22Rv1 (cell line): ENCODE data around the gene ASCC2.

Source experiments
- H3K27ac ChIP-seq: fragments of 450-650 bp; 2 replicates; pipeline ENCODE4 v1.5.1; 2017
- CTCF ChIP-seq: fragments of 450-650 bp; IDR thresholded peaks from 2 replicates; pipeline ENCODE4 v1.5.1; 2017; ENCODE audit warnings: mild to moderate bottlenecking
- ZFX ChIP-seq: fragments of 450-650 bp; IDR thresholded peaks from 2 replicates; pipeline ENCODE4 v1.6.1; 2017; ENCODE audit warnings: antibody characterized with exemption, borderline replicate concordance

ASCC2 gene

DNA sequence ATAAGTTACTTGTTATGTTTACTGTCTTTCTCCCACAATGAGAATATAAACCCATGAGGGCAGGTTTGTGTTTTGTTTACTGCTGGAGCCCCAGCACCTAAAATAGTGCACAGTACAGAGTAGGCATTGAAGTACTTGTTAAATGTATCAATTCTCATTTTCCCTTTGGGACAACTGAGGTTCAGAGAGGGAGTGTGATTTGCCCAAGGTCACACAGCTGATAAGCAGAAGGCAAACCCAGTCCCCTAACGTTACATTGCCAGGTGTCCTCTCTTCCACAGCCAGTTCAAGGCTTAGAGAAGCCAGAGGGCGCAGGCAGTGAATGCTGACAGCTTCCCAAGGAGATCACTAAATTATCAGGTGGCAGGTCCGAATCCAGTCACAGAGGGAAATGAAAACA is 88.0 kb downstream of the ASCC2 start:
- H3K27ac ChIP-seq: no peak overlapping the region
- TF ChIP-seq CTCF: no peak
- no peak for TF ChIP-seq ZFX

DNA sequence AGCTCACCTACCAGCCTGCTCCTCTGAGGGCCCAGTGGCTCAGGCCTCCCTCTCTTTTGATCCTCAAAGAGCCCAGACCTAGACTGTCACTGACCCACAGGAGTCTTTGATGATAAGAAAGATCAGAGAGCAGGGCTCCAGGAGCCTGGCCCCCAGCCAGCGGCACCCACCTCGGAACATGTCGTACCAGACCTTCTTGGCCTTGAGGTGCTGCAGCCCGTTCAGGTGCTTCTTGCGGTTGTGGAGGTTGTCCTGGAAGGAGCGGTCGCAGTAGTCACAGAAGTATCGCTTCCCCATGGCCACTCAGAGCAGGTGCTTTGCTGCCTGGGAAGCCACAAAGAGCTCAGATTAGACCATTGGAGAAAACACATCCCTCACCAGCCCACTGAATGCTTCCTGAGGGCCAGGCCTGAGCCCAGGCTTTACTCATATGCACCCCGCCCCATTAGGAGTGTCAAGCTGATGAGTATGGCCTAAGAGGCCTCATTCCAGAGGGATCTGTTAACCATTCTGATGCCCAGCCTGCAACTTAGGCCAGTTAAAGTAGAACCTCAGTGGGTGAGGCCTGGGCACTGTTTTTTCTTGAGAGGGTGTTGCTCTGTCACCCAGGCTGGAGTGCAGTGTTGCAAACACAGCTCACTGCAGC is 89.7 kb downstream of the ASCC2 start:
- TF ChIP-seq ZFX: no peak
- TF ChIP-seq CTCF: no peak
- no peak overlapping the region for H3K27ac ChIP-seq

DNA sequence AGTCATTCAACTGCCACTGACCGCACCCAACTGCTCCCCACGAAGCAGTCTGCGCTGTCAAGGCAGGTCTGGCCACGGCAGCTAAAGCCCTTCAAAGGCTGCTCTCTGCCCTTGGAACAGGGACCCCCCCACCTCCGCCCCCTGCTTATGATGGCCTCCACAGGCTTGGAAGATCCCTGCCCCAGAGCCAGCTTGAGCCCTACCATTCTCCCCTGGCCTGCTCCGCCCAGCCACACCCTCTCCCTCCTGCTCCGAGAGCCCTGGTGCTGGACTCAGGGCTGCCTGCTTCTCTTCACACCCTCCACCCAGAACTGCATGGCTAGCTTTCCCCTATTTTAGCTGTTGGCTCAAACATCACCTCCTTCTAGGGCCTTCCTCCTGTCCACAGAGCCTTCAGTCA is 90.2 kb downstream of the ASCC2 start:
- TF ChIP-seq ZFX: no peak
- TF ChIP-seq CTCF: no peak
- H3K27ac ChIP-seq: no peak overlapping the region

DNA sequence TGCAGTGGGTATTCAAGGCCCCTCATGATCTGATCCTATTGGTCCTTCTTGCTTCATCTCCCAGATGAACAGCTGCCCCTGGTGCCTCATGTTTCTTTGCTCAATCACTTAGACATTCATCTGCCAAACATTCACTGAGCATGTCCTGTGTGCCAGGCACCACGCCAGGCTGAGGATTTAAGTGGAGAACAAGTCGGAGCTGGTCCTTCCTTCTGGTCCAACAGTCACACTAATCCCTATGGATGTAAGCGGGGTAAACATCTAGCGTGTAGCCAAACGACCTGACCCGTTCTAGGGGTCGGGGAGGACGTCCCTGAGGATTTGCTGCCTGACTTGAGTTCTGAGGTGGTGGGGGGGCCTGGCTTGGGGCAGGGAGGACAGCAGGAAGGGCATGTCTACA is 93.2 kb downstream of the ASCC2 start:
- H3K27ac ChIP-seq: no peak overlapping the region
- no peak for TF ChIP-seq ZFX
- TF ChIP-seq CTCF: no peak

- H3K27ac ChIP-seq: no peak overlapping the region
- TF ChIP-seq ZFX (no peak), CTCF (no peak)
Observed at GRCh38 chr22:29742326-29742725, 95.7 kb downstream of the ASCC2 start.

DNA sequence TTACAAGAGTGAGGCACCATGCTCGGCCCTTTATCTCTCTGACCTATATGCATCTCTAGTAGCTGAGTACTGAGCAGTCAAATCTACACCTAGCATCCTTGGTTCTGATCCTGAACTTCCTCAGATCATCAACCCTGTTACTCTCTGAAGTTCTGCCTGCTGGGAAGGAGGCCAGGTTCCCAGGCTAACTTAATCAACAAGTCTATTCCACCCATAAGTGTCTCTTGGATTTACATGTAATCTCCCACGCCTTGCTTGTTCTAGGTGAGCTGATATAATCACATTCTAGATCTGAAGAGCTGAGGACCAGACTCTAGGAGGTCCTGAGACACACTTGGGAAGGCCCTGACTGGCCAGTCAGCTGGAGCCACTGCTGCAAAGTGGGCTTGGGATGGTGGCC is 96.1 kb downstream of the ASCC2 start:
- TF ChIP-seq ZFX (no peak), CTCF (no peak)
- no peak overlapping the region for H3K27ac ChIP-seq

- H3K27ac ChIP-seq: no peak overlapping the region
- TF ChIP-seq ZFX (no peak), CTCF (no peak)
Observed at GRCh38 chr22:29740216-29740615, 97.9 kb downstream of the ASCC2 start.
